Neutrophil (primary cell): ENCODE data around the gene PCGF3.

Experiments
- H3K27ac ChIP-seq: fragments of 200-600 bp; sonication (generic); 2 replicates; pipeline ENCODE4 v1.5.1; 2016; ENCODE audit warnings: mild to moderate bottlenecking, moderate library complexity
- H3K27me3 ChIP-seq: fragments of 200-600 bp; sonication (generic); 2 replicates; pipeline ENCODE4 v1.6.0; 2016; ENCODE audit warnings: mild to moderate bottlenecking
- H3K36me3 ChIP-seq: fragments of 200-600 bp; sonication (generic); 2 replicates; pipeline ENCODE4 v1.5.1; 2017
- H3K4me1 ChIP-seq, 2 experiments: fragments of 200-600 bp in 1 of 2; sonication (generic) in 1 of 2; 1 replicate in 1 of 2; 2 replicates in 1 of 2; pipeline versions ENCODE4 v1.5.1 to v1.6.1; 2013 to 2016; ENCODE audit warnings: low read depth in 1 of 2, low read length in 1 of 2, mild to moderate bottlenecking in 1 of 2, moderate library complexity in 1 of 2; ENCODE audit not compliant: control insufficient read depth in 1 of 2, insufficient read depth in 1 of 2
- H3K4me3 ChIP-seq, 2 experiments: fragments of 200-600 bp in 1 of 2; sonication (generic) in 1 of 2; 1 replicate in 1 of 2; 2 replicates in 1 of 2; pipeline ENCODE4 v1.5.1; 2013 to 2016; ENCODE audit warnings: low read depth in 1 of 2, low read length in 1 of 2, mild to moderate bottlenecking in 1 of 2, moderate library complexity in 1 of 2
- H3K9me3 ChIP-seq: fragments of 200-600 bp; sonication (generic); 2 replicates; pipeline ENCODE4 v1.5.1; 2016
- CTCF ChIP-seq: fragments of 200-600 bp; sonication (generic); IDR thresholded peaks from 2 replicates; pipeline ENCODE4 v1.5.1; 2016; ENCODE audit warnings: antibody characterized with exemption

Gene PCGF3

DNA sequence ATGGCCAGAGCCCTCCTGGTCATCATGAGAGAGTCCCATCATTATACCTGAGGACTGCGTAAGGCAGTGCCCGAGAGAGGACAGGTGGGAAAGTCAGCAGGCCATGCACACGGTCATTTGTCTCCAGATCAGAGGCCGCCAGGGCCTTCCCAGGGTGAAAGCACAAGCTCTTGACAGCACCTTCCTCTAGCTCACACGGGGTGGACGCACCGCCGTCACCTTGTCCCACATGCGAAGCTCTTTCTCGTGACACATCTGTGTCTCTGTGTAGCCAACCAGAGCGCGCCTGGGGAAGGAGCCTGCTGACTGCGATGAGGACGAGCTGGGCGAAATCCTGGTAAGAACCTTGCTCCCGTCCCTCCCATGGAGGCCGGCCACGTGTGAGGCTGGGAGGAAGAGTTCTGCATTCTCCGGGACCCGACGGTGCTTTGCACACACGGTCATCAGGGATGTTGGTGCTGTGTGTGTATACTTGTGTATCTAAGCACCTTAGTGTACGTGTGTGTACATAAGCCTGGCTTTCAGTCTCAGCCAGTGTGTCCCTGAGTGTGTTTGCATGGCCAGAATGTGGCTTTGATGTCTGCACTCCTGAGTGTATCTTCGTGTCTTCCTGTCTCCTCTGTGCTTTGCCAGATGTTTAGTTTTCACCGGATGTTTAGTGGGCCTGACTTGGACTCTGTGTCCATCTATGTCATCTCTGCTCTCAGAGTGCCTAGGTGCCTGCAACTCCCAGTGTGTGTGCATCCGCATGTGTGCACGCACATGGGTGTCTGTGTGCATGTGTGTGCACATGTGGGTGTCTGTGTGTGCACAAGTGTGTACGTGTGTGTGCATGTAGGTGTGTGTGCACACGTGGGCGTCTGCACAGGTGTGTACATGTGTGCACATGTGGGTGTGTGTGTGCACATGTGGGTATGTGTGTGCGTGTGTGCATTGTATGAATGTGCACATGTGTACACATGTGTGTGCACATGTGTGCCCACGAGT is 46.7 kb upstream of the PCGF3 start:
- Histone ChIP-seq H3K9me3 (no peaks in the 10 kb centered on the region), H3K4me1 (peaks cover 0 to 7% of the 10 kb centered on the region in 2 experiments), H3K4me3 (no peak overlapping the region), H3K36me3 (no peaks in the 10 kb centered on the region), H3K27me3 (no peaks in the 10 kb centered on the region), H3K27ac (no peak overlapping the region)
- no peak for TF ChIP-seq CTCF

DNA sequence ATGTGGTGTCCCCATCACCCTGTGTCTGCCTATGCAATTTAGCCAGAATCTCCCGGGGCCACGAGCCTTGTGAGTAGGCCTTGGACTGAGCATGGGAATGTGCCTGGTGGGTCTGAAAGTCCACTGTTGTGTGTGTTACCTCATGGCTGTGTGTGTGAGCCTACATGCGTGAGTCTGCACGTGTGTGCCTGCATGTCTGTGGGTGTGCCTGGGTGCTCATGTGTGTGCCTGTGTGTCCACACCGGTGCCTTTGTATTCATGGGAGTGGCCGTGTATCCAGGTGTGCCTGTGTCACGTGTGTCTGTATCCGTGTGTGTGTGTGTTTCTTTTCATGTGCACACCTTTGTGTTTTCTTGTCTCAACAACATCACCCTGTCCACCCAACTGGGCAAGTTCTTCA is 45.8 kb upstream of the PCGF3 start:
- no peaks in the 10 kb centered on the region for H3K9me3 ChIP-seq
- H3K4me3 ChIP-seq = no peak overlapping the region
- no peaks in the 10 kb centered on the region for H3K36me3 ChIP-seq
- H3K4me1 ChIP-seq = peaks cover 4 to 10% of the 10 kb centered on the region in 2 experiments
- no peak overlapping the region for H3K27ac ChIP-seq
- TF ChIP-seq CTCF = no peak
- no peaks in the 10 kb centered on the region for H3K27me3 ChIP-seq

- Histone ChIP-seq H3K4me1 (peaks cover 4 to 10% of the 10 kb centered on the region in 2 experiments), H3K36me3 (no peaks in the 10 kb centered on the region), H3K9me3 (no peaks in the 10 kb centered on the region), H3K27ac (no peak overlapping the region), H3K27me3 (no peaks in the 10 kb centered on the region), H3K4me3 (no peak overlapping the region)
- TF ChIP-seq CTCF = no peak
Measured at GRCh38 chr4:660401-660800, 45.2 kb upstream of the PCGF3 start.

DNA sequence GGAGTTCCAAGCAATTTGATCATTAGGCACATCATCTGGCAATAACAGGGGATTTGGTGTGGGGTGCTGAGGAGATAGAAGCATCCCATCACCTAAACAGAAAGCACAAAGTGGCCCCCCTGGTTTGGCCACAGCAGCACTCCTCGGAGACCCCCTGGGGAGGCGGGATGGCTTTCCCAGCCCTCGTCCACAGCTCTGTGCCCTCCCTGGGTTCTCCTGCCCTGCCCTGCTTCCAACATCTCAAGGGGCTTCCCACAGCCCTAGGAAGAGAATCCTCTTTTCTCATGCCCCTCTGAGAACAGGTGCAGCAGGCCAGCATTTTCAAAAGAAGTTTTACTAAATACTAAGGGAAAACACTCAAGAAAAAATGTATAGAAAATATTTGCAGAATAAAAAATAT is 44.4 kb upstream of the PCGF3 start:
- TF ChIP-seq CTCF = no peak
- Histone ChIP-seq H3K27ac (no peak overlapping the region), H3K9me3 (no peaks in the 10 kb centered on the region), H3K27me3 (no peaks in the 10 kb centered on the region), H3K4me3 (no peak overlapping the region), H3K4me1 (peaks cover 4 to 10% of the 10 kb centered on the region in 2 experiments), H3K36me3 (no peaks in the 10 kb centered on the region)

- Histone ChIP-seq H3K27me3 (no peaks in the 10 kb centered on the region), H3K27ac (no peak overlapping the region), H3K4me1 (peaks cover 4 to 10% of the 10 kb centered on the region in 2 experiments), H3K36me3 (no peaks in the 10 kb centered on the region), H3K4me3 (no peak overlapping the region), H3K9me3 (no peaks in the 10 kb centered on the region)
- TF ChIP-seq CTCF = no peak
Measured at GRCh38 chr4:661881-662761, 43.5 kb upstream of the PCGF3 start.
